ENCODE data around the gene LCOR.

The LCOR gene

GRCh38 chr10:96826438-96826837 lies 5.7 kb upstream of the LCOR start:
- Histone ChIP-seq H4K20me1 (ENCODE audit: insufficient read depth, low read length) (no peaks in the 10 kb centered on the region), H3K9ac (ENCODE audit: low read length) (no peak overlapping the region), H3K9me3 (replicated peaks; ENCODE audit: insufficient read depth, low read length) (no peaks in the 10 kb centered on the region), H2AFZ (ENCODE audit: low read length) (no peak overlapping the region), H3K79me2 (ENCODE audit: low read length) (no peaks in the 10 kb centered on the region), H3F3A (ENCODE audit: insufficient read depth, low read length) (peaks cover 8% of the 10 kb centered on the region), H3K4me1 (ENCODE audit: low read length) (peaks cover 6% of the 10 kb centered on the region; the same call in 1 of the 2 replicates), H3K9me2 (replicated peaks; ENCODE audit: insufficient read depth, low read length) (no peaks in the 10 kb centered on the region), H3K4me2 (ENCODE audit: low read depth, low read length) (no peak overlapping the region), H3K4me3 (ENCODE audit: low read length) (no peak overlapping the region), H3K27ac (ENCODE audit: low read length) (no peak overlapping the region), H3K36me3 (replicated peaks; ENCODE audit: insufficient read depth, low read length) (no peaks in the 10 kb centered on the region), H3K27me3 (replicated peaks; ENCODE audit: insufficient read depth, low read length) (no peaks in the 10 kb centered on the region)
- no peak for DNase-seq
- no peak for TF ChIP-seq EZH2 (optimal IDR thresholded peaks at IDR 0.05; ENCODE audit: low read depth, low read length)
- no peak for TF ChIP-seq CTCF (IDR thresholded peaks at IDR 0.05; ENCODE audit: low read length)
- TF ChIP-seq EZH2phosphoT487 (IDR thresholded peaks at IDR 0.05; ENCODE audit: low read length) = no peak

DNA sequence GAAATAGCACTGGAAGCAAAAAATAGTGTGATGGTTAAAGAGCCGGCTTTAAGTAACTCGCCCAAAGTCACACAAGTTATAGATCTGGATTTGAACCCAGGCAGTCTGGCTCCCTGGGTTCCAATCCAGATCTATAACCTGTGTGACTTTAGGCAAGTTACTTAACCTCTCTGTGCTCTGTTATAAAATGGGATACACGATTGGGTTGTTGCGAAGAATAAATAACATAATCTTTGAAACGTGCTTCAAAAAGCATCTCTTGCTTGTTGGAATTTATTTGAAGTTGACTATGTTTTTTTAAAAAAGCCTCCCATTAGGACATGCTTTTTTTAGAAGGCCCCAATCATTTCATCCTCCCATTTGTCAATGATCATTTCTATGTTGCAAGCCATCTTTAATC lies 3.5 kb upstream of the LCOR start:
- Histone ChIP-seq H3K9ac (ENCODE audit: low read length) (no peak overlapping the region), H3K79me2 (ENCODE audit: low read length) (peaks cover 8% of the 10 kb centered on the region), H3K9me3 (replicated peaks; ENCODE audit: insufficient read depth, low read length) (no peaks in the 10 kb centered on the region), H3K27ac (ENCODE audit: low read length) (no peak overlapping the region), H3K27me3 (replicated peaks; ENCODE audit: insufficient read depth, low read length) (no peaks in the 10 kb centered on the region), H2AFZ (ENCODE audit: low read length) (no peak overlapping the region), H3F3A (ENCODE audit: insufficient read depth, low read length) (peaks cover 11% of the 10 kb centered on the region), H3K9me2 (replicated peaks; ENCODE audit: insufficient read depth, low read length) (no peaks in the 10 kb centered on the region), H3K4me2 (ENCODE audit: low read depth, low read length) (no peak overlapping the region), H4K20me1 (ENCODE audit: insufficient read depth, low read length) (0 out of 2 replicates have a peak, but pooled peaks cover 3% of the 10 kb centered on the region), H3K4me3 (ENCODE audit: low read length) (no peak overlapping the region), H3K4me1 (ENCODE audit: low read length) (peaks cover 9% of the 10 kb centered on the region), H3K36me3 (replicated peaks; ENCODE audit: insufficient read depth, low read length) (no peaks in the 10 kb centered on the region)
- DNase-seq = no peak
- TF ChIP-seq CTCF (IDR thresholded peaks at IDR 0.05; ENCODE audit: low read length) = no peak
- no peak for TF ChIP-seq EZH2phosphoT487 (IDR thresholded peaks at IDR 0.05; ENCODE audit: low read length)
- TF ChIP-seq EZH2 (optimal IDR thresholded peaks at IDR 0.05; ENCODE audit: low read depth, low read length) = no peak

- no peak overlapping the region for H3K4me2 ChIP-seq (ENCODE audit: low read depth, low read length)
- no peaks in the 10 kb centered on the region for H3K36me3 ChIP-seq (replicated peaks; ENCODE audit: insufficient read depth, low read length)
These were observed 2.9 kb upstream of the LCOR start for GRCh38 chr10:96829029-96829773.

More at GRCh38 chr10:96829029-96829773, 2.9 kb upstream of the LCOR start:
- Histone ChIP-seq H3K4me3 (ENCODE audit: low read length) (no peak overlapping the region), H3K4me1 (ENCODE audit: low read length) (peaks cover 12% of the 10 kb centered on the region), H3K79me2 (ENCODE audit: low read length) (peaks cover 14% of the 10 kb centered on the region), H3K9ac (ENCODE audit: low read length) (no peak overlapping the region), H3F3A (ENCODE audit: insufficient read depth, low read length) (peaks cover 11% of the 10 kb centered on the region), H3K9me2 (replicated peaks; ENCODE audit: insufficient read depth, low read length) (no peaks in the 10 kb centered on the region), H3K27ac (ENCODE audit: low read length) (no peak overlapping the region), H4K20me1 (ENCODE audit: insufficient read depth, low read length) (0 out of 2 replicates have a peak, but pooled peaks cover 4% of the 10 kb centered on the region), H2AFZ (ENCODE audit: low read length) (no peak overlapping the region), H3K9me3 (replicated peaks; ENCODE audit: insufficient read depth, low read length) (no peaks in the 10 kb centered on the region), H3K27me3 (replicated peaks; ENCODE audit: insufficient read depth, low read length) (no peaks in the 10 kb centered on the region)
- DNase-seq = no peak
- TF ChIP-seq EZH2 (optimal IDR thresholded peaks at IDR 0.05; ENCODE audit: low read depth, low read length) = no peak
- TF ChIP-seq CTCF (IDR thresholded peaks at IDR 0.05; ENCODE audit: low read length) = no peak
- TF ChIP-seq EZH2phosphoT487 (IDR thresholded peaks at IDR 0.05; ENCODE audit: low read length) = no peak
